Measurements from ENCODE around the gene DOCK7.
"Not testable (repeated sequence)": the region's sequence is repeated elsewhere in the genome, so short reads cannot be mapped to it uniquely, and the experiment has no call there.

DNA sequence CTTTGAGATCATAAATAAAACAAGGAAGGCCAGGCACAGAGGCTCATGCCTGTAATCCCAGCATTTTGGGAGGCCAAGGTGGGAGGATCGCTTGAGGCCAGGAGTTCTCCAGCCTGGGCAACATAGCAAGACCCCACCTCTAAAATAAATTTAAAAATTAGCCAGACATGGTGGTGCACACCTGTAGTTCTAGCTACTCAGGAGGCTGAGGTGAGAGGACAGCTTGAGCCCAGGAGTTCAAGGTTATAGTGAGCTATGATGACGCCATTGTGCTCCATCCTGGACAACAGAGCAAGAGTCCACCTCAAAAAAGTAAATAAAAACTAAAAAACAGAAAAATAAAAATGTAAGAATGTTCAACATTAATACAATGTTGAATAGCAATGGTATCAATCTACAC lies 10.4 kb downstream of the DOCK7 start:
- not testable (repeated sequence) for TF ChIP-seq EP300, POLR2A (IDR thresholded peaks at IDR 0.05)
- TF ChIP-seq, protein P1, sequence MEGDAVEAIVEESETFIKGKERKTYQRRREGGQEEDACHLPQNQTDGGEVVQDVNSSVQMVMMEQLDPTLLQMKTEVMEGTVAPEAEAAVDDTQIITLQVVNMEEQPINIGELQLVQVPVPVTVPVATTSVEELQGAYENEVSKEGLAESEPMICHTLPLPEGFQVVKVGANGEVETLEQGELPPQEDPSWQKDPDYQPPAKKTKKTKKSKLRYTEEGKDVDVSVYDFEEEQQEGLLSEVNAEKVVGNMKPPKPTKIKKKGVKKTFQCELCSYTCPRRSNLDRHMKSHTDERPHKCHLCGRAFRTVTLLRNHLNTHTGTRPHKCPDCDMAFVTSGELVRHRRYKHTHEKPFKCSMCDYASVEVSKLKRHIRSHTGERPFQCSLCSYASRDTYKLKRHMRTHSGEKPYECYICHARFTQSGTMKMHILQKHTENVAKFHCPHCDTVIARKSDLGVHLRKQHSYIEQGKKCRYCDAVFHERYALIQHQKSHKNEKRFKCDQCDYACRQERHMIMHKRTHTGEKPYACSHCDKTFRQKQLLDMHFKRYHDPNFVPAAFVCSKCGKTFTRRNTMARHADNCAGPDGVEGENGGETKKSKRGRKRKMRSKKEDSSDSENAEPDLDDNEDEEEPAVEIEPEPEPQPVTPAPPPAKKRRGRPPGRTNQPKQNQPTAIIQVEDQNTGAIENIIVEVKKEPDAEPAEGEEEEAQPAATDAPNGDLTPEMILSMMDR (IDR thresholded peaks at IDR 0.05) = not testable (repeated sequence)
